Glomerular visceral epithelial cell (primary cell): ENCODE data around the gene GRID1.

Experiments used
- DNase-seq: peaks from one replicate; pipeline ENCODE4 v3.0.0-alpha.2; 2016; ENCODE audit errors: extremely low spot score

The GRID1 gene

GRCh38 chr10:85617751-85618546 is 748.6 kb downstream of the GRID1 start:
- no peak for DNase-seq

- DNase-seq = no peak
These were observed 751.0 kb downstream of the GRID1 start for GRCh38 chr10:85615556-85615955.

- DNase-seq = no peak
These were observed 751.6 kb downstream of the GRID1 start for GRCh38 chr10:85614981-85615380.

GRCh38 chr10:85614566-85614965 is 752.0 kb downstream of the GRID1 start:
- no peak for DNase-seq

GRCh38 chr10:85613391-85613790 is 753.2 kb downstream of the GRID1 start:
- DNase-seq = no peak

- no peak for DNase-seq
These were observed 753.8 kb downstream of the GRID1 start for GRCh38 chr10:85612833-85613232.

GRCh38 chr10:85612378-85612775 is 754.2 kb downstream of the GRID1 start:
- DNase-seq = no peak

GRCh38 chr10:85611746-85612377 is 754.7 kb downstream of the GRID1 start:
- no peak for DNase-seq

GRCh38 chr10:85611093-85611740 is 755.4 kb downstream of the GRID1 start:
- no peak for DNase-seq

- DNase-seq = no peak
These were observed 756.1 kb downstream of the GRID1 start for GRCh38 chr10:85610381-85611092.

- DNase-seq = no peak
These were observed 757.1 kb downstream of the GRID1 start for GRCh38 chr10:85609509-85609908.

- DNase-seq = no peak
These were observed 757.9 kb downstream of the GRID1 start for GRCh38 chr10:85608706-85609105.

GRCh38 chr10:85607043-85607695 is 759.4 kb downstream of the GRID1 start:
- DNase-seq = no peak

GRCh38 chr10:85606401-85606800 is 760.2 kb downstream of the GRID1 start:
- no peak for DNase-seq

GRCh38 chr10:85604884-85605283 is 761.7 kb downstream of the GRID1 start:
- DNase-seq = no peak

- no peak for DNase-seq
These were observed 762.4 kb downstream of the GRID1 start for GRCh38 chr10:85604136-85604725.

GRCh38 chr10:85603151-85603940 is 763.2 kb downstream of the GRID1 start:
- DNase-seq = no peak

- no peak for DNase-seq
These were observed 763.9 kb downstream of the GRID1 start for GRCh38 chr10:85602713-85603112.

GRCh38 chr10:85602306-85602705 is 764.3 kb downstream of the GRID1 start:
- no peak for DNase-seq

GRCh38 chr10:85601526-85601925 is 765.1 kb downstream of the GRID1 start:
- DNase-seq = no peak

- no peak for DNase-seq
These were observed 765.9 kb downstream of the GRID1 start for GRCh38 chr10:85600744-85601081.
